Measurements from ENCODE around the gene GNLY.

The GNLY gene

DNA sequence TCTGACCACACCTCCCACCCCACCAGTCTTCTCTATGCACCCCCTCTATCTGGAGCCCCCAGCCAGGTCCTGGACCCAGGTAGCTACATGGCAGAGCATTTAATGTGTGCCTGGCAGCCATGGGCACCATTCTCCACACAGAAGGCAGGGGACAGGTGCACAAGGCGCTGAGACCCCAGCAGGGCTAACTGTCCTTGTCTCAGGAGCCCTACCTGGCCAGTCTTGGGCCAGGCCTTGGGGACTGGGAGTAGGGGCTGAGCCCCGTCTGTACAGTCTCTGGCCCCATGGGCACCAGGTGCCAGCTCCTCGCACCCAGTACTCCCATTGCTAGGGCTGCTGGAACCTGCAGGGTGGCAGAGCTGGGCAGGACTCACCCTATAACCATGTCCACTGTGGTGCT is 2.9 kb downstream of the GNLY start:
- DNase-seq (ENCODE audit: low read depth): no peak
- H3K4me3 ChIP-seq (ENCODE audit: control insufficient read depth, low read depth, low read length): no peak overlapping the region
- TF ChIP-seq, protein P1, sequence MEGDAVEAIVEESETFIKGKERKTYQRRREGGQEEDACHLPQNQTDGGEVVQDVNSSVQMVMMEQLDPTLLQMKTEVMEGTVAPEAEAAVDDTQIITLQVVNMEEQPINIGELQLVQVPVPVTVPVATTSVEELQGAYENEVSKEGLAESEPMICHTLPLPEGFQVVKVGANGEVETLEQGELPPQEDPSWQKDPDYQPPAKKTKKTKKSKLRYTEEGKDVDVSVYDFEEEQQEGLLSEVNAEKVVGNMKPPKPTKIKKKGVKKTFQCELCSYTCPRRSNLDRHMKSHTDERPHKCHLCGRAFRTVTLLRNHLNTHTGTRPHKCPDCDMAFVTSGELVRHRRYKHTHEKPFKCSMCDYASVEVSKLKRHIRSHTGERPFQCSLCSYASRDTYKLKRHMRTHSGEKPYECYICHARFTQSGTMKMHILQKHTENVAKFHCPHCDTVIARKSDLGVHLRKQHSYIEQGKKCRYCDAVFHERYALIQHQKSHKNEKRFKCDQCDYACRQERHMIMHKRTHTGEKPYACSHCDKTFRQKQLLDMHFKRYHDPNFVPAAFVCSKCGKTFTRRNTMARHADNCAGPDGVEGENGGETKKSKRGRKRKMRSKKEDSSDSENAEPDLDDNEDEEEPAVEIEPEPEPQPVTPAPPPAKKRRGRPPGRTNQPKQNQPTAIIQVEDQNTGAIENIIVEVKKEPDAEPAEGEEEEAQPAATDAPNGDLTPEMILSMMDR (IDR thresholded peaks at IDR 0.05; ENCODE audit: control insufficient read depth, insufficient read depth, low read depth, low read length, missing control alignments): no peak

DNA sequence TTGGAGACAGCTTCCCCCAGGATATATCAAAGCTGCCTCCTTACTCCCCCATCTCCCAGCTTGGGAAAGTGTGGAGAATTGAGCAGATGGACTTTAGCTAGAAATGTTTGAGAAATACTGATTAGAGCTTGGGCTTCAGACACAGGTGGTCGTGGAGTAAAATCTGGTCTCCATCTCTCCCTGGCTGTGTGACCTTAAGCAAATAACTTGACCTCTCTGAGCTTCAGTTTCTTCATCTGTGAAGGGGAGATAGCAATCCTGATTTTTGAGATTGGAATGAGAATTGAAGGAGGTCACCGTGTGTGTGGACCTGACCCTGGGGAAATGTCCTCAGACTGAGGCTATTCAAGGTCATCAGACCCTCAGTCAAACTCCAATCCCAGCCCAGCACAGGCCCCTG is 3.6 kb downstream of the GNLY start:
- TF ChIP-seq, protein P1 (IDR thresholded peaks at IDR 0.05; ENCODE audit: control insufficient read depth, insufficient read depth, low read depth, low read length, missing control alignments): no peak
- H3K4me3 ChIP-seq (ENCODE audit: control insufficient read depth, low read depth, low read length): no peak overlapping the region
- no peak for DNase-seq (ENCODE audit: low read depth)

DNA sequence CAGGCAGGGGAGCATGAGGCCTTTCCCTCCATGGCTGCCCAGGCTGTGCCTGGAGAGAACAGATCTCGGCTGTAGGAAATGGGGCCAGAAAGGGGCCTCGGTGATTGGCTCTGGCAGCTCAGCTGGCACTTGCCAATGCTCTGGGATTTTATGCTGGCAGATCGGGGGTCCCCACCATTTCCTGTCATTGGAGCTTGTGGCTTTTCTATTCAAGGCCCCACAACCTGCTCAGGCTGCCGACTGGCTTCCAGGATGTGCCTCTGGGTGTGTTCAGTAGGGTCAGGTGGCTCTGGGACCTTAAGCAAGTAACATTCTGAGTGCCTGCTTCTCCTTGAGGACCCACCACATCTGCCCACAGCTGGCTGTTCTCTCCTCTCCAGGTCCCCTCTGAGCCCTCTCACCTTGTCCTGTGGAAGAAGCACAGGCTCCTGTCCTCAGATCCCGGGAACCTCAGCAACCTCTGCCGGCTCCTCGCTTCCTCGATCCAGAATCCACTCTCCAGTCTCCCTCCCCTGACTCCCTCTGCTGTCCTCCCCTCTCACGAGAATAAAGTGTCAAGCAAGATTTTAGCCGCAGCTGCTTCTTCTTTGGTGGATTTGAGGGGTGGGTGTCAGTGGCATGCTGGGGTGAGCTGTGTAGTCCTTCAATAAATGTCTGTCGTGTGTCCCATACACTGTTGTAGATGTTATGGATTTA is 4.2 kb downstream of the GNLY start:
- TF ChIP-seq, protein P1 (IDR thresholded peaks at IDR 0.05; ENCODE audit: control insufficient read depth, insufficient read depth, low read depth, low read length, missing control alignments): no peak
- no peak overlapping the region for H3K4me3 ChIP-seq (ENCODE audit: control insufficient read depth, low read depth, low read length)
- no peak for DNase-seq (ENCODE audit: low read depth)

DNA sequence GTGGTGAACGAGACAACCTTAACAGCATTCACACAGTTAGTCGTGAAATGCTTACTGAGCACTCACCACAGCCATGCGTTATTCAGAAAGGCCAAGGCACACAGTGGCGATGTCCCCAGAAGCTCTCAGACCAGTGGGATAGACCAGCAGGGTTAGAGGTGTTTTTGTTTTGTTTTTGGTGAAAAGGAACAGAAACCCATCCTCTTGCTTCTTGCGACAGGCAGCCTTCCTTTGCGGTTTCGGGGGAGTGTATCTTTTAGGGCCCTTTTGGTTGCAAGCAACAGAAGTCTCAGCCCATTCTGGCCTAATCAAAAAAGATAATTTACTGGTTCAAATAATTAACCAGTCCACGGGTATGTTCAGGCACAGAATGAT is 4.7 kb downstream of the GNLY start:
- H3K4me3 ChIP-seq (ENCODE audit: control insufficient read depth, low read depth, low read length): no peak overlapping the region
- DNase-seq (ENCODE audit: low read depth): no peak
- TF ChIP-seq, protein P1 (IDR thresholded peaks at IDR 0.05; ENCODE audit: control insufficient read depth, insufficient read depth, low read depth, low read length, missing control alignments): no peak

DNA sequence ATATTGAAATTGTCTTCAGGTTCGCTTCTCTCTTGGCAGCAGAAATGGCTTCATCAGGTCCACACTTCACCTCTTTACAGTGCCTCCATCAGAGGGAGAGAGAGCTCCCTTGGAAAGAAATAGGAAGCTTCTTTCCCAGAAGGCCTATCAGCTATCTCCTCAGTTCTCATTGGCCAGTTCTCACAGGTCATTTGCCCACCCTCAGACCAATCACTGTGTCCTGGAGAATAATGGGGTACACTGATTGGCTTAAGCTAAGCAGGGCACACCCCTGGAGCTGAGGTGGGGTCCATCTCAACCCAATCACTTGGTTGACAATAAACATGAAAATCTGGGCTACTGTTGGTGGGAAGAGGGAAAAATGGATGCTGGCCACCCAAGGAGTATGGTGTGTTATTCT is 5.2 kb downstream of the GNLY start:
- TF ChIP-seq, protein P1 (IDR thresholded peaks at IDR 0.05; ENCODE audit: control insufficient read depth, insufficient read depth, low read depth, low read length, missing control alignments): no peak
- H3K4me3 ChIP-seq (ENCODE audit: control insufficient read depth, low read depth, low read length): no peak overlapping the region
- no peak for DNase-seq (ENCODE audit: low read depth)

DNA sequence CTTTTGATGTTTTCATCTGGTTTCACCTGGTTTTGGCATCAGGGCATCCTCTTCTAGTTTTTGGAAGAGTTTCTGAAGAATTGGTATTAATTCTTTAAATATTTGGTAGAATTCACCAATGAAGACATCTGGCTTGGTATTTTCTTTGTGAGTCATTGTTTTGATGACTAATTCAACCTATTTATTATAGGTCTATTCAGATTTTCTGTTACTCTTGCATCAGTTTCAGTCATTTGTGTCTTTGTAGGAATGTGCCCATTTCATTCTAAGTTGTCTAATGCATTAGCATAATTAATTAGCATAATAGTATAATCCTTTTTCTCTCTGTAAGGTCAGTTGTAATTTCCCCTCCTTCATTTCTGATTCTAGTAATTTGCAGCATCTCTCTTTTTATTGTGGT is 8.0 kb downstream of the GNLY start:
- no peak for DNase-seq (ENCODE audit: low read depth)
- TF ChIP-seq, protein P1 (IDR thresholded peaks at IDR 0.05; ENCODE audit: control insufficient read depth, insufficient read depth, low read depth, low read length, missing control alignments): no peak
- H3K4me3 ChIP-seq (ENCODE audit: control insufficient read depth, low read depth, low read length): no peak overlapping the region

All from AG09309 (cell line).